ENCODE measurements around the gene NOL7.

NOL7 gene

DNA sequence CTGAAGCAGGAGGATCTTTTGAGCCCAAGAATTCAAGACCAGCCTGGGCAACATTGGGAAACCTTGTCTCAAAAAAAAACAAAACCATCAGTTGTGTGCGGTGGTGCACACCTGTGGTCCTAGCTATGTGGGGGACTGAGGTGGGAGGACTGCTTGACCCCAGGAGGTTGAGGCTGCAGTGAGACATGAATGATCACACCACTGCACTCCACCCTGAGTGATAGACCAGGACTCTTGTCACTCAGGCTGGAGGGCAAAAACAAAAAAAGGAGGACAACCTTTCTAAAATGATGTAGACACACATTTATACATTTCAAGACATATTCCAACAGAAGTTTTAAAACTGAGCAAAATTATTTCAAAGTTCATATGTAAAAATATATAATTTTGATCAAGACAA lies 45.1 kb downstream of the NOL7 start:
- no peak for DNase-seq

- DNase-seq: no peak
These were observed 45.8 kb downstream of the NOL7 start for GRCh38 chr6:13660893-13661292.

DNA sequence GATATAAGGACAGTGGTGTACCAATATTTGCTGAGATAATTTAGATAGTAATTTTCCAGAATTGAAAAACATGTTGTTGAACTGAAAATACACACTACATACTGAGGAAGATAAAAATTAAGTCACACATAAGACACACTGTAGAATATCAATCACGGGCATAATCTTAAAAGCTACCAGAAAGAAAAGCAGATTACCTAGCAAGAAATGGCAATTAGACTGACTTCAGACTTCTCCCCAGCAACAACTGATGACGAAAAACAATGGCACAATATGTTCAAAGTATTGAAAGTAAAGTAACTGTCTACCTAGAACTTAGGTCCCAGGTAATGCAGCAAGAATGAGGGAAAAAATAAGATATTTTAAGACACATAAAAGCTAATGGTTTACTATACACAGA lies 46.5 kb downstream of the NOL7 start:
- no peak for DNase-seq

DNA sequence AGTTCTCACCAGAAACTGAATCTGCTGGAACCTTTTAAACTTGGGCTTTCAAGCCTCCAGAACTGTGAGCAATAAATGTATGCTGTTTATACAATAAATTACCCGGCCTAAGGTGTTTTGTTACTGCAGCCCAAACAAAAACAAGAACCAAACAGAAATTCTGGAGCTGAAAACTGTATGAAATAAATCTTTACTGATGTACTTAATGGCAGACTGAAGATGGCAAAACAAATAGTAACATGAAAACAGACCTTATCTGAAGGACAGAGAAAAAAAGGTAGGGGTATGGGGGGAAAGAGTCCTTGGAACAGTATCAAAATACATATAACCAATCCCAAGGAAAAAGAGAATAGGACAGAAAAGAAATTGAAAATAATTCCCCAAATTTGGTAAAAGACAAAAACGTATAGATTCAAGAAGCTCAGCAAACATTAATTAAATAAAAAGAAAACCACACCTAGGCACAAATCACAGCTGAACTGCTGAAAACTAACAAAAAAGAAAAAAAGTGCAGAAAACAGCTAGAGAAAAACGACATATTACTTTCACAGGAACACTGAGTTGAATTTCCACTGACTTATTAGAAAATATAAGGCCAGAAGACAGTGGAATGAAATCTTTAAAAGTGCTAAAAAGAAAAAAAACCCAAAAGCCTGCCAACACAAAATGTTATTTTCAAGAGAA lies 47.7 kb downstream of the NOL7 start:
- no peak for DNase-seq

- DNase-seq: no peak
These were observed 48.9 kb downstream of the NOL7 start for GRCh38 chr6:13663986-13664385.

DNA sequence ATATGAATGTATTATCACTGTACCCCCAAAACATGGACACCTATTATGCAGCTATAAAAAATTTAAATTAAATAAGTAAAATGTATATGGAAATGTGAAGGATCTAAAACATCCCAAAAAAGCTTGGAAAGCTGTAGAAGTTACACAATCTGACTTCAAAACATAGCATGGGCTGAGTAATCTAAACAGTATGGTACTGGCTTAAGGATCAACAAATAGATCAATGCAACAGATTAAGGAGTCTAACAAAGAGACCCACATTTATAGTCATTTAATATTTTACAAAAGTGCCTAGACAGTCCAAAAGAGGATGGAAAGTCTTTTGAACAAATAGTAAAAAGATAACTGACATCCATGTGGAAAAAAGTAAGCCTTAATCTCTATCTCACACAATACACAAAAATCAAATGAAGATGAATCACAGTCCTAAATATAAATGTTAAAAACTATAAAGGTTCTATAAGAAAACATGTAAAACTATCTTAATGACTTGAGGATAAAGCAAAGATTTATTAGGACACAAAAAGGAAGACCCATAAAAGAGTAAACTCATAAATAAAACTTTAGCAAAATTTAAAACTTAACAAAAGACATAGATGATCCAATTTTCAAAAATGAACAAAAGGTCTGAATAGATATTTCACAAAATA lies 49.7 kb downstream of the NOL7 start:
- DNase-seq: no peak

DNA sequence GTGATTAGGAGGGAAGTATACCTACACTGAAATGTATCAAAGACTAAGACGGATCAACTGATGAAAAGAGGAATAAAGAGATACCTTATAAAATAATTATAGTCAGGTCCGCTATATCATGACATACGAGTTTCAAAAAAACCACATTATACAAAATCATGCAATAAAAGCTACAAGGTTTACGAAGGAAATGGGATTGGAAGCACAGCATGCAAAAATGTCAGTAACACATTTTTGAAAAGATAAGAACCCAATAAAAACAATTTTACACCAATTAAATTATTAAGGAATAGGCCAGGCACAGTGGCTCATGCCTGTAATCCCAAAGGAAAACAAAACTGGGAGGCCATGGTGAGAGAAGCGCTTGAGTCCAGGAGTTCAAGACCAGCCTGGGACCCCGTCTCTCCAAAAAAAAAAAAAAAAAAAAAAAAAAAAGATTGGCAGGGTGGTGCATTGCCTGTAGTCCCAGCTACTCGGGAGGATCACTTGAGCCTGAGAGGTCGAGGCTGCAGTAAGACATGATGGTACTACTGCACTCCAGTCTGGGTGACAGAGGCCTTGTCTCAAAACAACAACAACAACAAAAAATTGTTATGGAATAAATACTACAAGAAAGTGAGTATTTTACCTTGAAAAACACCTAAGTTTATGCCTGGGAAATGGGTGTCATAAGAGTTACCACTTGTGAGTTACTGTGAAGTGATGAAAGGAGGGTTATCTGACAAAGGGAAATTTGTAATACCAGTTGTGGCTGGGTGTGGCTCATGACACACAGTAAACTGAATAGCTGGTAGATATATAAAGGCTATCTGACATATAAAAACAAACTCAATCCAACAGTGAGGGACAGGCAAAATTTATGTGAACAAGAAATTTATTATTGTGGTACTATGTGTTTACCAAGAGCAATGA lies 51.3 kb downstream of the NOL7 start:
- no peak for DNase-seq

GRCh38 chr6:13667655-13668054 lies 52.5 kb downstream of the NOL7 start:
- DNase-seq: no peak

DNA sequence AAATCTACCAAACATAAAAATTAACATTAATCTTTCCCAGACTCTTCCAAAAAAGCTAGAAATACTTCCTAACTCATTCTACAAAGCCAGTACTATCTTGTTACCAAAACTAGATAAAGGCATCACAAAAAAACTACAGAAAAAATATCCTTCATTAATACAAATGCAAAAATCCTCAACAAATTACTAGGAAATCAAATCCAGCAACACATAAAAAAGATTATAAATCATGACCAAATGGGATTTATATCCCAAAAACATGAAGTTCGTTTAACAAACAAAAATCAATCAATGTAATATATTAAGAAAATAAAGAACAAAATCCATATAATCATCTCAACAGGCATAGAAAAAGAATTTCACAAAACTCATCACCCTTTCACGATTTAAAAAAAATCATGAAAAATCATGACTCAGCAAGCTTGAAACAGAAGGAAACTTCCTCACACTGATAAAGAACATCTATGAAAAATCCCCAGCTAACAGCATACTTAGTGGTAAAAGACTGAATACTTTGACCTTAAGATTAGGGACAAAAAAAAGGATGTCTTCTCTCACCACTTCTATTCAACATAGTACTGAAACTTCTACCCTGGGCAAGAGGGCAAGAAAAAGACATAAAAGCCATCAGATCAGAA lies 53.3 kb downstream of the NOL7 start:
- DNase-seq: no peak

DNA sequence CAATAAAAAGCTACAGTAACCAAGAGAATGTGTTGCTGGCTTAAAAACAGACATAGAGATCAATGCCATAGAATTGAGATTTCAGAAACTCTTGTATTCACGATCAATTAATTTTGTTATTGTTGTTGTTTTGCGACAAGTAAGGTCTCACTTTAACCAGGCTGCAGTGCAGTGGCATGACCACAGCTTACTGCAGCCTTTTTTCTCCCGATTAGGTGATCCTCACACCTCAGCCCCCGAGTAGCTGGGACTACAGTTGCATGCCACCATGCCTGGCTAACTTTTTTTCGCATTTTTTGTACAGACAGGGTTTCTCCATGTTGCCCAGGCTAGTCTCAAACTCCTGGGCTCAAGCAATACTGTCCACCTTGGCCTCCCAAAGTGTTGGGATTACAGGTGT lies 54.3 kb downstream of the NOL7 start:
- no peak for DNase-seq
